ENCODE results near the gene SMOC2. TPM values are rescaled to one million over a fixed set of nuclear protein-coding genes. Genes with fewer than 3 reads are reported as not detected.

The SMOC2 gene
- total and polyA plus RNA-seq, 12 donors = 3.0 to 32.0 (median 10.5) TPM

- intact Hi-C loops (cut with DNase I) = no loop called here
- 78 to 81% (median 80%) methylated on average over 3 to 7 of the region's 7 CpGs for WGBS, 4 donors
- H3K4me1 ChIP-seq (replicated peaks in 1 of 2) = no peaks in the 10 kb centered on the region
Observed at GRCh38 chr6:168473197-168473596, 32.2 kb downstream of the SMOC2 start.

GRCh38 chr6:168475188-168476013 lies 34.4 kb downstream of the SMOC2 start:
- Histone ChIP-seq H3K36me3 (replicated peaks in 1 of 2) (no peaks in the 10 kb centered on the region), H3K9me3 (replicated peaks in 1 of 3) (no peaks in the 10 kb centered on the region), H3K4me3 (no peak overlapping the region), H3K27me3 (no peaks in the 10 kb centered on the region), H3K4me1 (replicated peaks in 1 of 2) (no peaks in the 10 kb centered on the region), H3K27ac (no peak overlapping the region)
- TF ChIP-seq CTCF (IDR thresholded peaks at IDR 0.05) (no peak), POLR2A (IDR thresholded peaks at IDR 0.05) (no peak)
- no peak for DNase-seq
- intact Hi-C loops (cut with DNase I) = no loop called here
- WGBS, 4 donors = 79 to 82% (median 80%) methylated on average over 23 to 26 of the region's 26 CpGs

More at GRCh38 chr6:168473197-168473596, 32.2 kb downstream of the SMOC2 start:
- Histone ChIP-seq H3K36me3 (replicated peaks in 1 of 2) (no peaks in the 10 kb centered on the region), H3K27ac (no peak overlapping the region), H3K27me3 (no peaks in the 10 kb centered on the region), H3K9me3 (replicated peaks in 1 of 3) (no peaks in the 10 kb centered on the region), H3K4me3 (no peak overlapping the region)
- DNase-seq = no peak
- no peak for TF ChIP-seq CTCF (IDR thresholded peaks at IDR 0.05)
- TF ChIP-seq POLR2A (IDR thresholded peaks at IDR 0.05) = no peak

- WGBS, 4 donors = 73 to 89% (median 84%) methylated on average over 4 of the region's 4 CpGs
- no peaks in the 10 kb centered on the region for H3K4me1 ChIP-seq (replicated peaks in 1 of 2)
Observed at GRCh38 chr6:168479421-168479820, 38.4 kb downstream of the SMOC2 start.

GRCh38 chr6:168480481-168480880 lies 39.5 kb downstream of the SMOC2 start:
- no peak overlapping the region for H3K4me3 ChIP-seq

More at GRCh38 chr6:168479421-168479820, 38.4 kb downstream of the SMOC2 start:
- Histone ChIP-seq H3K36me3 (replicated peaks in 1 of 2) (no peaks in the 10 kb centered on the region), H3K9me3 (replicated peaks in 1 of 3) (no peaks in the 10 kb centered on the region), H3K4me3 (no peak overlapping the region), H3K27me3 (no peaks in the 10 kb centered on the region), H3K27ac (no peak overlapping the region)
- intact Hi-C loops (cut with DNase I) = no loop called here
- TF ChIP-seq CTCF (IDR thresholded peaks at IDR 0.05) (no peak), POLR2A (IDR thresholded peaks at IDR 0.05) (no peak)
- DNase-seq = no peak

More at GRCh38 chr6:168480481-168480880, 39.5 kb downstream of the SMOC2 start:
- Histone ChIP-seq H3K9me3 (replicated peaks in 1 of 3) (no peaks in the 10 kb centered on the region), H3K27ac (no peak overlapping the region), H3K4me1 (replicated peaks in 1 of 2) (no peaks in the 10 kb centered on the region), H3K36me3 (replicated peaks in 1 of 2) (no peaks in the 10 kb centered on the region), H3K27me3 (no peaks in the 10 kb centered on the region)
- no peak for DNase-seq
- TF ChIP-seq CTCF (IDR thresholded peaks at IDR 0.05) (no peak), POLR2A (IDR thresholded peaks at IDR 0.05) (no peak)
- intact Hi-C loops (cut with DNase I) = no loop called here
